HUES6 (cell line): ENCODE data around the gene IL12RB2.

Experiments used
- H3K27ac ChIP-seq: 2 replicates; pipeline ENCODE4 v1.7.0; 2013; ENCODE audit warnings: low read depth, mild to moderate bottlenecking, low read length, inconsistent platforms
- H3K27me3 ChIP-seq: 2 replicates; pipeline ENCODE4 v1.6.1; 2013; ENCODE audit warnings: low read length; ENCODE audit not compliant: control insufficient read depth, insufficient read depth
- H3K36me3 ChIP-seq: 2 replicates; pipeline ENCODE4 v1.6.1; 2013; ENCODE audit warnings: low read length; ENCODE audit not compliant: control insufficient read depth, insufficient read depth
- H3K4me1 ChIP-seq: 2 replicates; pipeline ENCODE4 v1.6.1; 2013; ENCODE audit warnings: low read length; ENCODE audit not compliant: control insufficient read depth, insufficient read depth
- H3K4me3 ChIP-seq: 2 replicates; pipeline ENCODE4 v1.5.1; 2013; ENCODE audit warnings: low read depth, low read length
- H3K9ac ChIP-seq: one replicate; pipeline ENCODE4 v1.6.1; 2013; ENCODE audit warnings: mild to moderate bottlenecking, low read length
- H3K9me3 ChIP-seq: 2 replicates; pipeline ENCODE4 v1.6.1; 2013; ENCODE audit warnings: low read depth, low read length; ENCODE audit not compliant: control insufficient read depth, insufficient read depth

The IL12RB2 gene

DNA sequence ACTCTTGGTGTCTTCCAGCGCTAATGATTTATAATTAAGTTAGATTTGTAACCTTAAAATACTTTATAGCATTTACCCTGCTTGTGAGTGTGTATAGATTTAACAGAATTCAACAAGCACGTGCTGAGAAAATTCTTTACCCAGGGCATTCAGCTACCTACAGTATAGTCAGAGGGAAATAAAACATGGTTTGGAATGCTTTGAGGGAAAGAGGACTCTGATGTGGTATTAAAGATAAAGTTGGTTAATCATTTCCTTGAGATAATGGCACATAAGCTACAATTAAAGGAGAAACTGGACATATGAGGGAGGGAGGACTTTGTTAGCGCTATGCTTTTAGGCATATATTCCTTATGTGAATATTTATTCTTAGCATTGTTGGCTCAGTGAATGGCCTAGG lies 26.4 kb upstream of the IL12RB2 start:
- no peak overlapping the region for H3K27ac ChIP-seq
- H3K4me1 ChIP-seq, result no peaks in the 10 kb centered on the region
- no peak overlapping the region for H3K4me3 ChIP-seq
- H3K27me3 ChIP-seq, result no peaks in the 10 kb centered on the region
- H3K9me3 ChIP-seq, result no peaks in the 10 kb centered on the region
- no peak overlapping the region for H3K9ac ChIP-seq
- H3K36me3 ChIP-seq, result no peaks in the 10 kb centered on the region

DNA sequence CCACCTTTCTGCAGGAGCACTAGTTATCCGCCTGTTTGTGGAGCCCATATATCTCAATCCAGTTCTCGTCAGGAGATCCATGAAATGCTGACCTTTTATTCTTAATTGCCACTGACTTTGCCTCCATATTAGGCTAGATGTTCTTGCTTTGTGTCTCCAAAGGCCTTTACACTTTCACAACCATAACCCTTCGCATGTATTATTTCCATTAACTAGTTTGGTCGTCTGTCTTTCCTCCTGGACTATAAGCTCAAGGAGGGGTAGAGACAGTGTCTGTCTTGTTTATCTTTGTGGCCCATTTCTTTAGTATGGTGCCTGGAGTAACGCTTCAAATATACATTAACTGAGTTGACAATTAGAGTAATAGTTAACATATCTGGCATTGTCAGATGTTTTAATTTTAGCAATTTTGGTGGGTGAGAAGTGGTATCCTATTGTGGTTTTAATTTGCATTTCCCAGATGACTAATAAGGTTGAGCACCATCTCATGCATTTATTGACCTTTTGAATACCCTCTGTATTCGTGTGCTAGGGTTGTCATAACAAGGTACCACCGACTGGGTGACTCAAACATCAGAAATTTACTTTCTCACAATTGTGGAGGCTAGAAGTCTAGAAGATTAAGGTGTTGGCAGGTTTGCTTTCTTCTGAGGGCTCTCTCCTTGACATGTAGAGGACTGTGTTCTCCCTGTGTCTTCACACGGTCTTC lies 21.7 kb upstream of the IL12RB2 start:
- H3K9ac ChIP-seq, result no peak overlapping the region
- no peaks in the 10 kb centered on the region for H3K4me1 ChIP-seq
- H3K27me3 ChIP-seq, result no peaks in the 10 kb centered on the region
- no peak overlapping the region for H3K4me3 ChIP-seq
- H3K9me3 ChIP-seq, result no peaks in the 10 kb centered on the region
- no peaks in the 10 kb centered on the region for H3K36me3 ChIP-seq
- no peak overlapping the region for H3K27ac ChIP-seq

DNA sequence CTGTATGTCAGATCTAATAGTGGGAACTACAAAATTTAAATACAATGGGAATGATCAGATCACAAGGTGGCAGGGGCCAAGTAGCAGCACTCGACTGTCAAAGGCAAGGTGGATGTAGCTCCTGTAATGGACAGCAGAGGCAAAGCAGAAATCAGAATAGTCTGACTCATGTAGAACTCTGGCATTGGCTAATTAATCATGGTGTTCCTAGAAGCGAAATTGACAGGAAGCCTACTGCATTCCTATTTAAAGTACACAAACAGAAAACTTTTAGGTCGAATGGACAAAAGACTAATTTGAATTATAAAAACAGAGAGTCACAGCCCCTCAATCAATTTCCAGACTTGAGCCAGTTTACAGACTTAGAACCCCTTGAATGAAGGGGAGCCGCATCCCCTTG lies 17.4 kb upstream of the IL12RB2 start:
- Histone ChIP-seq H3K27ac (no peak overlapping the region), H3K27me3 (no peaks in the 10 kb centered on the region)

DNA sequence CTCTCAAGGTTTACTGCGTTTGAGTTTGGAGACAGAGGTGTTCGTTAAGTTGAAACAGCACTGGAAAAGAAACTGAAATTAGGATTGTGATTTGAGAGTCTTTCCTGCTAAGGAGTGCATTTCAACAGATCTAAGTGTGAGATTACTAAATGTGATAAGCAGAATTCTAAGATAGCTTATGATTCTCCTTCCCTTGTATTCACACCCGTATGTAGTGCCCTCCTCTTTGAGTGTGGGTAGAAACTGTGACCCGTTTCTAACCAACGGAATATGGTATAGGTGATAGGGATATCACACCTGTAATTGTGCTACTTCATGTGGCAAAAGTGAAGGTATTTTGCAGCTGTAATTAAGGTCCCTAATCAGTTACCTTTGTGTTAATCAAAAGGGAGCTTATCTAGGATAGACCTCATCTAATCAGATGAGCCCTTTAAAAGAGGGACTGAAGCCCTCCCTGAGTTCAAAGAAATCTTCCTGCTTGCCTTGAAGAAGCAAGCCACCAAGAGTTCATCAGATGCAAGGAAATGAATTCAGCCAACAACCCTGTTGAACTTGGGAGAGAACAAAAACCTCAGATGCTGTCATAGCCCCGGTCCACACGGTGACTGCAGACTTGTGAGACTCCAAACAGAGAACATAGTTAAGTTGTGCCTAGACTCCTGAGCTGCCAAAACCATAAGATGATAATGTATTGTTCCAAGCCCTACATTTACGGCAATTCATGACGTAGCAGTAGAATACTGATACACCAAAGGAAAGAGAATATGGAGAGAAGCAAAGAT lies 12.6 kb upstream of the IL12RB2 start:
- no peaks in the 10 kb centered on the region for H3K27me3 ChIP-seq
- H3K27ac ChIP-seq, result no peak overlapping the region

More for the DNA sequence above, 17.4 kb upstream of the IL12RB2 start:
- Histone ChIP-seq H3K9ac (no peak overlapping the region), H3K36me3 (no peaks in the 10 kb centered on the region), H3K4me3 (no peak overlapping the region), H3K9me3 (no peaks in the 10 kb centered on the region), H3K4me1 (no peaks in the 10 kb centered on the region)

DNA sequence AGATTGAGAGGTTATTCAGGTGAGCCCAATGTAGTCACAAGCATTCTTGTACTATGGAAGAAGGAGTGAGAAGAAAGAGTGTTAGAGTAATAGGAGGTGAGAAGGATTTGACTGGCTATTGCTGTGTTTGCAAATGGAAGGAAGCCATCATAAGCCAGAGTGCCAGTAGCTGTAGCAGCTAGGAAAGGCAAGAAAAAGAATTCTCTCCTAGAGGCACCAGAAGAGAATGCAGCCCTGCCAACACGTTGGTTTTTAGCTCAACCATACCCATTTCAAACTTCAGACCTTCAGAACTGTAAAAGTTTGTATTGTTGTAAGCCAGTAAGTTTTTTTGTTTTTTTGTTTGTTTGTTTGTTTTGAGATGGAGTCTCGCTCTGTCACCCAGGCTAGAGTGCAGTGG lies 8.9 kb upstream of the IL12RB2 start:
- Histone ChIP-seq H3K4me1 (no peaks in the 10 kb centered on the region), H3K4me3 (no peak overlapping the region), H3K9ac (no peak overlapping the region), H3K36me3 (no peaks in the 10 kb centered on the region), H3K27ac (no peak overlapping the region), H3K9me3 (no peaks in the 10 kb centered on the region), H3K27me3 (no peaks in the 10 kb centered on the region)

More for the DNA sequence above, 12.6 kb upstream of the IL12RB2 start:
- no peak overlapping the region for H3K9ac ChIP-seq
- H3K4me3 ChIP-seq, result no peak overlapping the region
- H3K9me3 ChIP-seq, result no peaks in the 10 kb centered on the region
- H3K36me3 ChIP-seq, result no peaks in the 10 kb centered on the region
- H3K4me1 ChIP-seq, result no peaks in the 10 kb centered on the region

DNA sequence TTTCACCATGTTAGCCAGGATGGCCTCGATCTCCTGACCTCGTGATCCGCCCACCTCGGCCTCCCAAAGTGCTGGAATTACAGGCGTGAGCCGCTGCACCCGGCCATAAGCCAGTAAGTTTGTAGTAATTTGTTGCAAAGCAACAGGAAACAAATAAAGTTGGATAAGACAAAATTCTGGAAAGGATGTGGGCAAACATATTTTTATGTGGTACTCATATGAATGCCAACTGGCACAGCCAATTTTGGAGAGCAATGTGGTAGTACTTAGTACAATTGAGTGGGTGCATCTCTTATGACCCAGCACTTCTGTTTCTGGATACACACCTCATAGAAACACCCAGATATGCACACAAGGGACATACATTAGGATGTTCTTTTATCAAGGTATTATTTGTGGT lies 8.4 kb upstream of the IL12RB2 start:
- no peak overlapping the region for H3K27ac ChIP-seq
- no peaks in the 10 kb centered on the region for H3K4me1 ChIP-seq
- no peaks in the 10 kb centered on the region for H3K36me3 ChIP-seq
- no peak overlapping the region for H3K4me3 ChIP-seq
- no peaks in the 10 kb centered on the region for H3K27me3 ChIP-seq
- no peaks in the 10 kb centered on the region for H3K9me3 ChIP-seq
- H3K9ac ChIP-seq, result no peak overlapping the region

DNA sequence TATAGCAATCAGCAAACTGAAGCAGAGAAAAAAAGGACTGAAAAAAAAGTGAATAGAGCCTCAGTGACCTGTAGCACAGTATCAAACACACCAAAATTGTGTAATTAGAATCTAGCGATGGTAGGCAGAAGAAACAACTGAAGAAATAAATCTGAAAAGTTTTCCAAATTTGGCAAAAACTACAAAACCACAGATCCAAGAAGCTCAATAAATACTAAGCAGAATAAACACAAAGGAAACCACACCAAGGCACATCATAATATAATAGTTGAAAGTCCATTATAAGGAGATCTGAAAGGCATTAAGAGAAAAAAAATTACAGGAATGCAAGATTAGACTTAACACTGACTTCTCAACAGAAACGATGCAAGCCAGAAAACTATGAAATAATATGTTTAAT lies 7.1 kb upstream of the IL12RB2 start:
- Histone ChIP-seq H3K36me3 (no peaks in the 10 kb centered on the region), H3K27ac (no peak overlapping the region), H3K27me3 (no peaks in the 10 kb centered on the region), H3K9ac (no peak overlapping the region), H3K9me3 (no peaks in the 10 kb centered on the region), H3K4me1 (no peaks in the 10 kb centered on the region), H3K4me3 (no peak overlapping the region)

DNA sequence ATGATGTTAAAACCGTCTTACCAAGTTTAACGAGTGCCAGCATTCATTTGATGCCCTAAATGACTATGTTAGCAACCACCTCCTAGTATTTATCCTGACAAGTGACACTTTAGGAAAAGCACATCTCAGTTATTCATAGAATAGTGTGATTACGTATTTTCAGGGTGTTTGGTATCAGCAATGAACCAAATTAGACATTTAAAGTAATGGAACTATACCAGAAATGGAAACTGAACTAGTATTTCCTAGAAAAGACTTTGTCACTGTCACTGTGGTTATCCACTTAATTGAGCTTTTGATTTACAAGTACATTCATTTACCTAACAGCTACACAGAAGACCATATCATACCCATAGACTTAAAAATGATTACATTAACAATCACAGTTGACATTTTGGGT lies 3.6 kb upstream of the IL12RB2 start:
- Histone ChIP-seq H3K27ac (no peak overlapping the region), H3K36me3 (no peaks in the 10 kb centered on the region), H3K4me3 (no peak overlapping the region), H3K9ac (no peak overlapping the region), H3K4me1 (no peaks in the 10 kb centered on the region), H3K27me3 (peaks cover 30% of the 10 kb centered on the region), H3K9me3 (no peaks in the 10 kb centered on the region)

DNA sequence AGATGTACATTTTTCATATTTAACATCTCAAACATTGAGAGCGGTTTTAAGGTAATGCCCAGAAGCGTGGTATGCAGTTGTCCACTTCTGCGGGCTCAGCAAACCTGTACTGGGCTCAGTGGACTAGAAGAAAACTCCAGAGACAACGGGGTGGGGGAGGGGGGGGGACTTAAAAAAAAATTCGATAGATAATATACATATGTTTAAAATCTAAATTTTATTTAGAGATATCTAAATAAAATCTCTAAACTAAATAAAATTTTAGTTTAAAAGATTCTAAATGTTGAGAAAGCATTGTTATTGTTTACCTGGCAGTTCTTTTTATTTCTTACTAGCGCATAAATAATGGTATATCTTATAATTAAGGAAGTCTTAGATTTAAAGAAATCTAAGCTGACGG lies 1.1 kb upstream of the IL12RB2 start:
- Histone ChIP-seq H3K9me3 (no peaks in the 10 kb centered on the region), H3K4me1 (no peaks in the 10 kb centered on the region), H3K4me3 (no peak overlapping the region), H3K9ac (no peak overlapping the region), H3K27me3 (peaks cover 34% of the 10 kb centered on the region), H3K36me3 (no peaks in the 10 kb centered on the region), H3K27ac (no peak overlapping the region)

DNA sequence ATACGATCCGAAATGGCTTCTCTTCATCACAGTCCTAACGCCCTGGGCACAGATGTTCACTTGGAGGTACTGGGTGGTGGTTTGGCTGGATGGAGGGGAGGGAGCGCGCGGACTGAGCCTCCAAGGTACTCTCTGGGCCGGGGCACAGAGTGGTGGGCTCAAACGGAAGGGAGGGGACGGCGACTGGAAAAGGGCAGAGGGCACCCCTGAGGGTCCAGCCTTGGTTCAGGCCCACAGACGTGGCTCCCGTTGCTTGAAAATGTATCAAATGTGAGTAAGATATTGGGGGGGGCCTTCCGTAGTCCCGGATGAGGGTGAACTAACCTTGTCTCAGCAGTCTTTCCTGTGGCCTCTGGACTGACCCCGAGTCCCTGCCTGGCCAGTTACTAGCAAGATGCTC lies 463 bp downstream of the IL12RB2 start:
- H3K4me3 ChIP-seq, result peak overlapping the region; percentile 55
- peaks cover 34% of the 10 kb centered on the region for H3K27me3 ChIP-seq
- H3K9me3 ChIP-seq, result no peaks in the 10 kb centered on the region
- no peaks in the 10 kb centered on the region for H3K4me1 ChIP-seq
- H3K36me3 ChIP-seq, result no peaks in the 10 kb centered on the region
- H3K9ac ChIP-seq, result peak overlapping the region; percentile 38
- no peak overlapping the region for H3K27ac ChIP-seq

DNA sequence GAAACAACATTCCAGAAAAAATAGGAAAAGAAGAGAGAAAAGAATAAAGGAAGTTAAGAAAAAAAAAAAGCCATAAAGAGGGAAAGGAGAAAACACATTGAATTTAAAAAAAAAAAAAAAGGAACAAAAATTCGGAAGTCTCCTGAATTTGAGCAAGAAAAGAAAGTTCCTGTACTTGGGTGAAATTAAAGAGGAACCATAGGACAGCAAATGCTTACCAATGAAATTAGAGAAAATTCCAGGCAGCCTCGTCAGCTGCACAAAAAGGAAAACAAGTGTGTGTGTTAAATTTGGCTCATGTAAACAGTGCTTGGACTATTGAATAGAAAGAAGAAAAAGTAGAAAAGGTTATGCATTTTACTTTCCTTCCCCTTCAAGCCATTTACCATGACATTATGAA lies 4.9 kb downstream of the IL12RB2 start:
- peaks cover 21% of the 10 kb centered on the region for H3K4me1 ChIP-seq
- H3K4me3 ChIP-seq, result no peak overlapping the region
- H3K27me3 ChIP-seq, result peaks cover 15% of the 10 kb centered on the region
- H3K36me3 ChIP-seq, result no peaks in the 10 kb centered on the region
- no peaks in the 10 kb centered on the region for H3K9me3 ChIP-seq
- H3K9ac ChIP-seq, result no peak overlapping the region
- no peak overlapping the region for H3K27ac ChIP-seq
